MV-4-11 (cell line): ENCODE results near the gene GALC.

Experiments used
- DNase-seq: peaks from one replicate; lab custom pipeline; 2025; lab: John Stamatoyannopoulos, UW

Gene GALC

GRCh38 chr14:88005978-88006851 is 13.2 kb upstream of the GALC start:
- peak; percentile 89 for DNase-seq

- DNase-seq, result peak; percentile 85
Observed at GRCh38 chr14:88005050-88005481, 12.1 kb upstream of the GALC start, which contains the start of gene GPR65. TSS of gene GPR65 (plus strand) at chr14:88005135. CDS start at chr14:88010848, 5,713 bp downstream.

GRCh38 chr14:88004506-88005036 is 11.6 kb upstream of the GALC start:
- no peak for DNase-seq

- no peak for DNase-seq
Observed at GRCh38 chr14:88003425-88003824, 10.4 kb upstream of the GALC start.

- peak; percentile 88 for DNase-seq
Observed at GRCh38 chr14:88002421-88003075, 9.6 kb upstream of the GALC start.

GRCh38 chr14:87999277-87999676 is 6.3 kb upstream of the GALC start:
- peak; percentile 91 for DNase-seq

- DNase-seq, result no peak
Observed at GRCh38 chr14:87998482-87998881, 5.5 kb upstream of the GALC start.

- DNase-seq, result no peak
Observed at GRCh38 chr14:87996291-87996592, 3.3 kb upstream of the GALC start.

GRCh38 chr14:87995500-87996290 is 2.7 kb upstream of the GALC start:
- peak; percentile 52 for DNase-seq

- DNase-seq, result peak; percentile 49
Observed at GRCh38 chr14:87994974-87995373, 2.0 kb upstream of the GALC start.

GRCh38 chr14:87992346-87992717 is 650 bp downstream of the GALC start:
- DNase-seq, result no peak

- DNase-seq, result peak; percentile 64
Observed at GRCh38 chr14:87990682-87991081, 2.3 kb downstream of the GALC start.

GRCh38 chr14:87989956-87990299 is 3.1 kb downstream of the GALC start:
- no peak for DNase-seq

- DNase-seq, result no peak
Observed at GRCh38 chr14:87989221-87989955, 3.6 kb downstream of the GALC start.

- no peak for DNase-seq
Observed at GRCh38 chr14:87979689-87980088, 13.3 kb downstream of the GALC start.

- no peak for DNase-seq
Observed at GRCh38 chr14:87975636-87976035, 17.3 kb downstream of the GALC start.

- DNase-seq, result no peak
Observed at GRCh38 chr14:87971010-87971409, 22.0 kb downstream of the GALC start.

- no peak for DNase-seq
Observed at GRCh38 chr14:87967496-87967895, 25.5 kb downstream of the GALC start.

GRCh38 chr14:87966816-87967215 is 26.2 kb downstream of the GALC start:
- no peak for DNase-seq

GRCh38 chr14:87961246-87961645 is 31.7 kb downstream of the GALC start:
- peak; percentile 67 for DNase-seq

GRCh38 chr14:87960013-87960787 is 32.8 kb downstream of the GALC start:
- DNase-seq, result no peak
